ENCODE results near the gene ANKS1A.
"Not testable (repeated sequence)": the region's sequence is repeated elsewhere in the genome, so short reads cannot be mapped to it uniquely, and the experiment has no call there.

ANKS1A gene

GRCh38 chr6:35086636-35087360 lies 197.7 kb downstream of the ANKS1A start:
- DNase-seq = no peak

DNA sequence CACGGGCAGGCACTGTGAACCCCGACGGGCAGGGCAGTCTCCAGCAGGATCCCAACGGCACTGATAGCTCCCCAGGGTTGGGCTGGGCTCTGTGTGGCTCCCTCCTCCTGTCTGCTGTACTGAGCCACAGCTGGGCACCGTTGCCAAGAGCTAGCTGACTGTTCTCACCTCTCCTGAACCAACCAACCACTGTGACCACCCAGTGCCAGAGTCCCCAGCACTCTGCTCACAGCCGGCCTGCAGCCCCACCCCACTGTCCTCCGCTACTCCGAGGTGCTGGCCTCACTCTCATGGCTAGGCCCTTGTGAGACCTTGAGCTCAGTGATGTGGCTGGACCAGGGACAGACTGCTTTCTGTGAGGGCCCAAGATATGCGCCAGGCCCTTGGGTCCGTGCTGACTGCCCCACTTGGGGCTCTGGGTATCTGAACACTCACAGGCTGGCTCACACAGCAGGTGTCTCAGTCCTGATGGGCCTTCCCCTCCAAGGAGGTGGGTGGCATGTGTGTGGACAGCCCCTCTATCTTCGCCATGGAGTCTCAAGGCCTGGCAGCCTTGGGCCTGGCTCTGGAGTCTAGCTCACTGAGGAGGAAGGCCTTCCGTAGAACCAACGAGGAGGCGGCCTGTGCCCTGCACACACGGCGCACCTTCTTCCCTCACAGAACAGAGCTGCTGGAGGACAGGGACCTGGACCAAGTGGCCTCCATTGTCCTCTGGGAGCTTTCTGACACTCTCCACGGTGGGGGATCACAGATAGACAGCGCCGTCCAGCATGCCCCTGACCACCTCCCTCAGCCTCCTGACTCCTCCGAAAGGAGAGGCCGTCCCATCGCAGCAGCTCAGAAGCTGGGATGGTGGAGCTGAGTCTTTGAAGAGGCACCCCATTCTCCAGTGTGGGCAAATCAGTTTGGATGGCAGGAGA lies 198.6 kb downstream of the ANKS1A start:
- DNase-seq = no peak

- no peak for DNase-seq
Observed at GRCh38 chr6:35088281-35089215, 199.5 kb downstream of the ANKS1A start.

DNA sequence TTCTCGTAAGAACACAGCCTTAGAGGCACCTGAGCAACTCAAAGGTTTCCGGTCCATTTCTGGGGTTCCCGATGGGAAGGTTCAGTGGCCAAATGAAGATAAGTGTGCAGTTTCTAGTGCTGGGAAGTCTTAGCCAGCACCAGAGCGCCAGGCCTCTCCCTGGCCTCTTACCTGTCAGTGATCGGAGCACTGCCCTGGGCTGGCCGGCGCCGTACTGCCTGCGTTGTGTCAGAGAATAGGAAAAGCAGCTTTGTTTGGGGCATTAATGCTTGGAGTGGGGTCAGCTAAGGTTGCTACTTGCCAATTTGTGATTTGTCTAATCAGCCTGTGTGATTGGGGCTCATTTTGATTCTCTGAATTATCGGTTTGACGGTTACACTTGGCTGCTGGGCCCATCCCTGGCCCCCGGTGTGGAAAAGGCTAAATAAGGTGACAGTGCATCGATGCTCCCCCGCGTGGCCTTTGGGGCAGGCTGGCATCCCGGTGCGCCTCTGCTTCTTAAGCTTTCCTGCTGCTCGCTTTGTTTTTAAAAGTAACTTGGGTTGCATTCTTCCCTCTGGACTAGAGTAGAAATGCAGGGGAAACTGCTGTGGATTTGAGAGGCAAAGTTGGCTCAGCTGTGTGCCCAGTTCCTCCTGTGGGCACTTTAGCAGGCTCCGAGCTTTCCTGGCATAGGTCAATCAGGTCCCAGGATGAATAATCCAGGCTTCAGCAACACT lies 200.3 kb downstream of the ANKS1A start:
- DNase-seq = no peak

- DNase-seq = peak; percentile 94
Observed at GRCh38 chr6:35089935-35090505, 201.0 kb downstream of the ANKS1A start.

DNA sequence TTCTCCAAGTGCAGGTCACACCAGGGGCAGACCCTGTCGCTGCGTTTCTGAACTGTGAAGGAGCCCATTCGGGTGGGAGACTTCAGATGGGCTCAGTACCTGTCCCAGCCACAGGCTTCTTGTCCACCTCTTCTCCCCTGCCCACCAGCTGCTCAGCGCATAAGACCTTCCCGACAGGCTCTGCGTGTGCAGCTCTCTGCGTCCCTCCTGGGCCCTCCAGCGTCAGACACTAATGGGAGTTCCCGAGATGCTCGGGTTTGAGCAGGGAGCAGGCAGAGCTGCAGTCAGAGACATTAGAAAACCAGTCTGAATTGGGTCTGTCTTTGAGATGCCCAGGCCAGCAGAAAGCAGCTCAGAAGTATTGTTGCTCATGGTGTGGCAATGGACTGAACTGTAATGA lies 201.7 kb downstream of the ANKS1A start:
- no peak for DNase-seq

GRCh38 chr6:35091346-35092083 lies 202.5 kb downstream of the ANKS1A start:
- peak; percentile 35 for DNase-seq

GRCh38 chr6:35092362-35093117 lies 203.5 kb downstream of the ANKS1A start:
- DNase-seq = peak; percentile 85

DNA sequence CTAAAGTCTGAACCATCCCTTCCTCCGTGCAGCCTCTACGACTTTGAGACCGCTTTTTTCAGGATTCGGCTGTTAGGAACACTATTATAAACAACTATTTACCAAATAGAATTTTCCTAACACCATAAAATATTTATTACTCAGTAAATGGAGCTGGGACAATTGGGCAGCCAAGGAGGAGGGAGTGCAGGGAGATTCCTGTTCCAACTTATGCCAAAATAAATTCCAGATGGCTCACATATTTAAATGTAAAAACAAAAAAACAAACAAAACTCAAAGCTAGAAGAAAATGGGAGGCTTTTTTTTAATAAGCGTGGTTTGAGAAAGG lies 204.0 kb downstream of the ANKS1A start:
- peak; percentile 25 for DNase-seq

DNA sequence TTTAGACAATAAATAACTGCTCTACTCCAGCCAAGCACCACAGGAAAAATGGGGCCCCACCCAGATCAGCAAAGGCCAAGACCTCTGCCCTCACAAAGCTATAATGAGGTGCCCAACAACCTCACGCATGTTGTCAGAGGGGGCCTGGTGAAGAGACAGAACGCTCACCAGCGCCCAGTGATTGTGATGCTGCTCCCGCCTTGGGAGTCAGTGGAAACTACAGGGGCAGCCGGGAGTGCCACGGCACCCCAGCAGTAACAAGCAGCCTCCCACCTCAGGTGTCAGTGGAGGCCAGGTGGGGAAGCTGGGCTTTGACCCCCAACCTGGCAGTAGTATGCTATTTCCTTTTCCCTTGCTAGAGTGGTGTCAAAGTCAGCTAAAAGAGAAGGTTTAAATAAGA lies 204.7 kb downstream of the ANKS1A start:
- no peak for DNase-seq

- no peak for DNase-seq
Observed at GRCh38 chr6:35094183-35094582, 205.1 kb downstream of the ANKS1A start.

DNA sequence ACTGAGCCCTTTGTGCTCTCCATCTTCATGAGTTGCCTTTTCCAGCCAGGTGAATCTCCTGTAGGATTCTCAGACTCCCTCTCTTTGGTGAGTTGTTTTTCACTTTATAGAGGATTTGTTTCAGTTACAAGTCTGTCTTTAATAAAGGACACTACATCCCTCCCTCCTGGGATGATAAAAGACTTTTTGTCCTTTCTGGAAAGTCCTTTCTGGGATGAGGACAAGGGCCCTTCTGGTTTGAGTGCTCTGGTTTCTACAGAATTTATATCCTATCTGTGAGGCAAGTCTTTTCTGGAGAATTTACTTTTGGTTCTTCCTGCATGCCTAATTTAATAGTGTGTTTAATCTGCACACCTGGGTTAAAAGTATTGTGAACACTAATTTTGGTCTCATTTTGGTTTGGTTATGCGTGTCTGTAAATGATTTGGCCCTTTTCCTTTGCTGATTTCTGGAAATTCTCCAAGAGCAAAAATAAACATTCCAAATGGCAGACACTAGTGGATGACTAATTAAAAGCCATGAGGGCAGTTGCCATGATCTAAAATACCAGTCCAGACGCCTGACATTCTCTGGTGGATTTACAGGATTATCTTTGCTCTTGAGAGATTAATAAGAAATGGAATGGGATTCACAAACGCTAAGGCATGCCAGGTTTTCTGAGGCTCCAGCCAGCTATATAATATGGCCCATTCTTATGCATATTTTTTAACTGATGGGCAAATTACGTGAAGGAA lies 207.2 kb downstream of the ANKS1A start:
- DNase-seq = peak; percentile 95

DNA sequence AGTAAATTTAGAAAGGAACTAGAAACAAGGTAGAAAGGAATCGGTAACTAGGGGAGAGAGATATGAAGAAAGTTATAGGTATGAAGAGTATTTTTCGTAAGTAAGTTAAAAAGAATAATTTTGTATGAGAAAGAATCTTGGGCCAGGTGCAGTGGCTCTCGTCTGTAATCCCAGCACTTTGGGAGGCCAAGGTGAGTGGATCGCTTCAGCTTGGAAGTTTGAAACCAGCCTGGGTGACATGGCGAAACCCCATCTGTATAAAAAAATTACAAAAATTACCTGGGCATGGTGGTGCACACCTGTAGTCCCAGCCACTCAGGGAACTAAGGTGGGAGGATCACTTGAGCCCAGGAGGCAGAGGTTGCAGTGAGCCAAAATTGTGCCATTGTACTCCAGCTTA lies 210.1 kb downstream of the ANKS1A start:
- DNase-seq = no peak

DNA sequence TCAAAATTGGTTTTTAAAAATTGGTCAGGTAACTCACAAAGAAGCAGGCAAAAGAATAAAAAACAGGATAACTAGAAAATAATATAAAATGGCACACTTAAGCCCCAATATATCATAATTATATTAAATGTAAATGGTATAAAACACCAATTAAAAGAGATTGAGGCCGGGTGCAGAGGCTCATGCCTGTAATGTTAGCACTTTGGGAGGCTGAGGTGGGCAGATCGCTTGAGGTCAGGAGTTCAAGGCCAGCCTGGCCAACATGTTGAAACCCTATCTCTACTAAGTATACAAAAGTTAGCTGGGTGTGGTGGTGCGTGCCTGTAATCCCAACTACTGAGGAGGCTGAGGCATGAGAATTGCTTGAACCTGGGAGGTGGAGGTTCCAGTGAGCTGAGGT lies 216.0 kb downstream of the ANKS1A start:
- no peak for DNase-seq

- not testable (repeated sequence) for DNase-seq
Observed at GRCh38 chr6:35106061-35106460, 217.0 kb downstream of the ANKS1A start.

DNA sequence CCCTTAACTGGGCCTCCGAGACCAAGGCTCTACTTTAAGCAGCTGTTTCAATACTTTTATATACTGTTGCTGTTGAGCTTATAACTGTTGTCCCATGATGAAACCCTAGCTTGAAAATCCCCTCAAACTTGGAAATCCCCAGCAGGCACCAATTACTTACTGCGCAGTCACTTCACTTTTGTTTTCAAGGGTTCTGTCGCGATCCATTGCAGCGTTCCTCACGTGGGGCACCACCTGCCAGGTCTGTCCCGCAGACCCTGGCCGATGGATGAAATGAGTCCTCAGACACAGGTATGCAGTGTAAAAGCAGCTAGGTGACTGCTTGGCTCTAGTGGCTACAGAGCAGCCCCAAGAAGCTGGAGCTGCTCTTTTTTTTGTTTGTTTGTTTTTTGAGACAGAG lies 218.2 kb downstream of the ANKS1A start:
- not testable (repeated sequence) for DNase-seq

DNA sequence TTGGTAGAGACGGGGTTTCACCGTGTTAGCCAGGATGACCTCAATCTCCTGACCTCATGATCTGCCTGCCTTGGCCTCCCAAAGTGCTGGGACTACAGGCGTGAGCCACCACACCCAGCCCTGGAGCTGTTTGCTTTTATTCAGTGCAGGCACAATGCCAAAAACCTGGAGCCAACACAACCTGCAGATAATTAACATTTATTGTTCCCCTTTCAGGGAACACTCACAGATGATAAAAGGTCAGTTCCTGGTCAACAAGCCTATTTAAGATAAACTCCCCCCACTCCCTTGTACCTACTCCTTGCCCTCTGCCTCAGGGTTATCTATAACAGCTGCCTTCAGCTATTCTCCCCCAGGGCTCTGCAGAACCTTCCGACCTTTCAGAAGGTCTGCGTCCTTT lies 218.7 kb downstream of the ANKS1A start:
- not testable (repeated sequence) for DNase-seq

DNA sequence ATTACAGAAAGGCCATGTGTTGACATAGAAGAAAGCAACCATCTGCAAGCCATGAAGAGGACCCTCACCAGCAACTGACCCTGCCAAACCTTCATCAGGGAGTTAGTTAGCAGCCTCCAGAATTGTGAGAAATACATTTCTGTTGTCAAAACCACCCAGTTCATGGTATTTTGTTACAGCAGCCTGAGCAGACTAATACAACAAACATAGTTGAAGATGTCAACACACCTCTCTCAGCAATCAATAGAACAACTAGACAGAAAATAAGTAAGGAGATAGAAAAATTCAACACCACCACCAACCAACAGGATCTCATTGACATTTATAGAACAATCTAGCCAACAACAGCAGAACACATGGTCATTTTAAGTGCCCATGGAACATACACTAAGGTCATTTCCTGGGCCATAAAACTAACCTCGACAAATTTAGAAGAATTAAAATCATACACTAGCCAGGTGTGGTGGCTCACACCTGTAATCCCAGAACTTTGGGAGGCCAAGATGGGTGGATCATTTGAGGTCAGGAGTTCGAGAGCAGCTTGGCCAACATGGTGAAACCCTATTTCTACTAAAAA lies 219.3 kb downstream of the ANKS1A start:
- DNase-seq = no peak

DNA sequence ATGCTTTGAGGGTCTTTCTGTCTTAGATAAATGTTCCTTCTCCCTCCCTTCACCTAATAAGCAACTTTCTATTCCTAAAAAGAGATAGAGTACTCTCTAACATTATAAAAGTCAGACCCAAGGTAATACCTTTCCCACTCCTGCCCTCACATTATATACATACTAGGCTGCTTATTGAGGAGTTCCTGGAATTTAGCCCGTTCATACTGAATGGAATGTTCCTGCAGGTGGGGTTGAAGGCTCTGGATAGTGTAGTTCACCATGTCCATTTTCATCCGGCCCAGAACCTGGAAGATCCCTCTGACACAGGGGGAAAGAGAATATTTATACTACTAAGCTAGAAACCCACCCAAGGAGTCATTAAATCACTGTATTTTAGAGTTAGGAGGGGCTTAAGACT lies 231.7 kb downstream of the ANKS1A start:
- DNase-seq = no peak

Data from fibroblast of skin of abdomen (primary cell).